Keratinocyte (primary cell): ENCODE measurements around the gene CPT1B. TPM values are rescaled to one million over a fixed set of nuclear protein-coding genes. Genes with fewer than 3 reads are reported as not detected.
A peak's percentile ranks its signal among the peaks of the same experiment; 100 is the strongest.

Source experiments
- DNase-seq: peaks from one replicate; pipeline ENCODE4 v3.0.0-alpha.2; 2011; ENCODE audit warnings: low read depth, missing footprints, low spot score
- FAIRE-seq: peaks from 2 replicates; lab custom pipeline; 2011; peaks lifted over from hg19 to GRCh38; lab: Jason Lieb, UNC
- H2AFZ ChIP-seq: 2 replicates; pipeline ENCODE4 v1.6.0; 2012; ENCODE audit warnings: low read length, control low read depth, inconsistent platforms; ENCODE audit not compliant: control insufficient read depth
- H3K27ac ChIP-seq: 2 replicates; pipeline ENCODE4 v1.5.1; 2011; ENCODE audit warnings: low read length; ENCODE audit not compliant: control insufficient read depth, insufficient read depth
- H3K27me3 ChIP-seq: 3 replicates; pipeline ENCODE4 v1.6.0; 2011; ENCODE audit warnings: low read length; ENCODE audit not compliant: control insufficient read depth, insufficient read depth; ENCODE audit errors: extremely low read depth
- H3K36me3 ChIP-seq, 2 experiments: 2 replicates in 1 of 2; 3 replicates in 1 of 2; pipeline ENCODE4 v1.5.1; 2011; ENCODE audit warnings: low read length in 2 of 2, mild to moderate bottlenecking in 1 of 2; ENCODE audit not compliant: control insufficient read depth in 2 of 2, insufficient read depth in 2 of 2; ENCODE audit errors: extremely low read depth in 1 of 2
- H3K4me1 ChIP-seq: 3 replicates; pipeline ENCODE4 v1.5.1; 2011; ENCODE audit warnings: low read length; ENCODE audit not compliant: control insufficient read depth, insufficient read depth; ENCODE audit errors: extremely low read depth
- H3K4me2 ChIP-seq: 3 replicates; pipeline ENCODE4 v1.6.0; 2011; ENCODE audit warnings: low read depth, low read length; ENCODE audit not compliant: control insufficient read depth, insufficient read depth; ENCODE audit errors: extremely low read depth
- H3K4me3 ChIP-seq, 3 experiments: fragments of 200-600 bp in 1 of 3; sonication (generic) in 1 of 3; 2 replicates in 2 of 3; 3 replicates in 1 of 3; pipeline ENCODE4 v1.5.1; 2011 to 2016; ENCODE audit warnings: low read length in 3 of 3, mild to moderate bottlenecking in 3 of 3, control low read depth in 2 of 3, inconsistent platforms in 1 of 3, low read depth in 1 of 3, mixed read lengths in 1 of 3, mixed run types in 1 of 3, moderate library complexity in 1 of 3; ENCODE audit not compliant: control insufficient read depth in 2 of 3, insufficient read depth in 2 of 3; ENCODE audit errors: extremely low read depth in 1 of 3
- H3K79me2 ChIP-seq: 2 replicates; pipeline ENCODE4 v1.6.0; 2012; ENCODE audit warnings: low read length; ENCODE audit not compliant: control insufficient read depth, insufficient read depth
- H3K9ac ChIP-seq: 3 replicates; pipeline ENCODE4 v1.6.0; 2011; ENCODE audit warnings: low read length; ENCODE audit not compliant: control insufficient read depth, insufficient read depth; ENCODE audit errors: extremely low read depth
- H3K9me1 ChIP-seq: 3 replicates; pipeline ENCODE4 v1.6.0; 2011; ENCODE audit warnings: low read length; ENCODE audit not compliant: control insufficient read depth, insufficient read depth; ENCODE audit errors: extremely low read depth
- H3K9me3 ChIP-seq: 2 replicates; pipeline ENCODE4 v1.5.1; 2012; ENCODE audit warnings: low read depth, low read length; ENCODE audit not compliant: control insufficient read depth
- H4K20me1 ChIP-seq: 3 replicates; pipeline ENCODE4 v1.6.0; 2011; ENCODE audit warnings: low read length; ENCODE audit not compliant: control insufficient read depth, insufficient read depth; ENCODE audit errors: extremely low read depth
- CTCF ChIP-seq, 3 experiments: IDR thresholded peaks in 1 of 3; conservative IDR thresholded peaks in 1 of 3; optimal IDR thresholded peaks in 1 of 3; 2 replicates in 2 of 3; 3 replicates in 1 of 3; pipeline versions ENCODE3 to v1.5.1; 2011; ENCODE audit warnings: low read length in 3 of 3, mild to moderate bottlenecking in 3 of 3, moderate library complexity in 2 of 3, control low read depth in 1 of 3, inconsistent platforms in 1 of 3; ENCODE audit not compliant: insufficient read depth in 2 of 3; ENCODE audit errors: extremely low read depth in 1 of 3
- EZH2 ChIP-seq: IDR thresholded peaks from one replicate; pipeline ENCODE4 v1.6.1; 2012; ENCODE audit warnings: inconsistent platforms, mild to moderate bottlenecking, low read length, moderate library complexity
- dilution Hi-C: fragments of 300-500 bp; cut with MboI; formaldehyde crosslinking; loops from one replicate; pipeline ENCODE4 v1.7.0; 2020; ENCODE audit warnings: low sequenced_read_pairs; ENCODE audit not compliant: extremely low pct_ligation_motif_present
- polyA plus RNA-seq, 5 experiments: library from polyadenylated mRNA; depleted of rRNA in 3 of 5; stranded (reverse) in 3 of 5; stranded (forward) in 1 of 5; unstranded in 1 of 5; fragments of >200 nt; gene quantifications; 1 replicate in 1 of 5; 2 replicates in 3 of 5; 3 replicates in 1 of 5; pipeline versions ENCODE4 v1.2.1 to v1.2.3, GENCODE V29; 2011 to 2012; ENCODE audit warnings: missing spikeins in 2 of 5, low read depth in 1 of 5, low replicate concordance in 1 of 5

Gene CPT1B
- polyA plus RNA-seq, 1 donor (not counting 4 experiments of a cell fraction or from before 2014, with no cell fraction given), result 11.0 TPM

- no peaks in the 10 kb centered on the region for H3K79me2 ChIP-seq
- dilution Hi-C loops, result no loop called here
- no peak overlapping the region for H3K4me3 ChIP-seq
- H3K27ac ChIP-seq, result peak overlapping the region; percentile 8
- no peak for TF ChIP-seq EZH2
- TF ChIP-seq CTCF (optimal IDR thresholded peaks at IDR 0.05 in 1 of 3, IDR thresholded peaks at IDR 0.05 in 1 of 3, conservative IDR thresholded peaks at IDR 0.05 in 1 of 3; ENCODE audit: extremely low read depth in 1 of 3, insufficient read depth in 2 of 3, low read length in 3 of 3), result no peak
- DNase-seq (no peak), FAIRE-seq (no peak)
- H4K20me1 ChIP-seq, result no peaks in the 10 kb centered on the region
- H2AFZ ChIP-seq, result peak overlapping the region; percentile 53
- H3K27me3 ChIP-seq, result no peaks in the 10 kb centered on the region
- H3K9me3 ChIP-seq, result no peaks in the 10 kb centered on the region
- H3K4me2 ChIP-seq, result peak overlapping the region; percentile 22
- H3K36me3 ChIP-seq, result no peaks in the 10 kb centered on the region
- peaks cover 16% of the 10 kb centered on the region for H3K4me1 ChIP-seq
- H3K9ac ChIP-seq, result no peak overlapping the region
- no peaks in the 10 kb centered on the region for H3K9me1 ChIP-seq
Observed at GRCh38 chr22:50560034-50560433, 18.2 kb downstream of the CPT1B start.

GRCh38 chr22:50556703-50557102, 21.5 kb downstream of the CPT1B start:
- dilution Hi-C loops, result no loop called here
- Histone ChIP-seq H2AFZ (no peak overlapping the region), H3K4me2 (no peak overlapping the region), H3K36me3 (no peaks in the 10 kb centered on the region), H3K9me3 (no peaks in the 10 kb centered on the region), H3K9me1 (no peaks in the 10 kb centered on the region), H4K20me1 (no peaks in the 10 kb centered on the region), H3K9ac (no peak overlapping the region), H3K27me3 (no peaks in the 10 kb centered on the region), H3K4me3 (no peak overlapping the region), H3K79me2 (no peaks in the 10 kb centered on the region), H3K27ac (no peak overlapping the region), H3K4me1 (peaks cover 7% of the 10 kb centered on the region)
- FAIRE-seq (no peak), DNase-seq (no peak)
- TF ChIP-seq CTCF (optimal IDR thresholded peaks at IDR 0.05 in 1 of 3, IDR thresholded peaks at IDR 0.05 in 1 of 3, conservative IDR thresholded peaks at IDR 0.05 in 1 of 3; ENCODE audit: extremely low read depth in 1 of 3, insufficient read depth in 2 of 3, low read length in 3 of 3) (no peak), EZH2 (no peak)
